Karpas-422 (cell line): ENCODE results near the gene MBD5. TPM values are rescaled to one million over a fixed set of nuclear protein-coding genes. Genes with fewer than 3 reads are reported as not detected.

Experiments used
- DNase-seq: peaks from one replicate; pipeline ENCODE4 v3.0.0-alpha.2; 2015
- H2AFZ ChIP-seq: fragments of 200-600 bp; sonication (generic); 2 replicates; pipeline ENCODE4 v1.6.1; 2014; ENCODE audit warnings: antibody characterized with exemption, low read length, mixed read lengths
- H3K27ac ChIP-seq: fragments of 200-600 bp; sonication (generic); 2 replicates; pipeline ENCODE4 v1.5.1; 2014; ENCODE audit warnings: mild to moderate bottlenecking, low read length, moderate library complexity
- H3K27me3 ChIP-seq: fragments of 200-600 bp; sonication (generic); 2 replicates; pipeline ENCODE4 v1.6.1; 2014; ENCODE audit warnings: low read length, mixed read lengths
- H3K36me3 ChIP-seq: fragments of 200-600 bp; sonication (generic); 2 replicates; pipeline ENCODE4 v1.6.1; 2014; ENCODE audit warnings: low read length, mixed read lengths; ENCODE audit not compliant: insufficient read depth
- H3K4me1 ChIP-seq: fragments of 200-600 bp; sonication (generic); 2 replicates; pipeline ENCODE4 v1.6.1; 2014; ENCODE audit warnings: mild to moderate bottlenecking, low read length, mixed read lengths
- H3K4me2 ChIP-seq: fragments of 200-600 bp; sonication (generic); 2 replicates; pipeline ENCODE4 v1.6.1; 2014; ENCODE audit warnings: low read length, low read depth, mild to moderate bottlenecking; ENCODE audit not compliant: poor library complexity, severe bottlenecking
- H3K4me3 ChIP-seq: fragments of 200-600 bp; sonication (generic); 2 replicates; pipeline ENCODE4 v1.5.1; 2014; ENCODE audit warnings: mild to moderate bottlenecking, antibody characterized with exemption, low read length, mixed read lengths
- H3K79me2 ChIP-seq: fragments of 200-600 bp; sonication (generic); 2 replicates; pipeline ENCODE4 v1.6.1; 2014; ENCODE audit warnings: mild to moderate bottlenecking, low read length, mixed read lengths
- H3K9ac ChIP-seq: fragments of 200-600 bp; sonication (generic); 2 replicates; pipeline ENCODE4 v1.6.0; 2014; ENCODE audit warnings: low read length
- H3K9me2 ChIP-seq: fragments of 200-600 bp; sonication (generic), shearing (Covaris generic); replicated peaks from 2 replicates; pipeline ENCODE4 v1.6.0; 2014; ENCODE audit warnings: mild to moderate bottlenecking, low read length, moderate library complexity; ENCODE audit not compliant: insufficient read depth
- H3K9me3 ChIP-seq: fragments of 300-700, 200-600 bp; sonication (generic); 2 replicates; pipeline ENCODE4 v1.6.1; 2014; ENCODE audit warnings: low read length, mixed read lengths
- H4K20me1 ChIP-seq: fragments of 200-600 bp; sonication (generic); 2 replicates; pipeline ENCODE4 v1.6.1; 2014; ENCODE audit warnings: mild to moderate bottlenecking, antibody characterized with exemption, low read length, low read depth; ENCODE audit not compliant: insufficient read depth
- total RNA-seq: library from RNA; depleted of rRNA; stranded (reverse); fragments of >200 nt; shearing (Covaris generic); gene quantifications from 2 replicates; pipeline ENCODE4 v1.2.3, GENCODE V29; 2014; ENCODE audit warnings: low replicate concordance

The MBD5 gene
- total RNA-seq, 1 experiment from 2014 or later: 64.7 TPM

- Histone ChIP-seq H3K4me2 (no peak overlapping the region), H3K36me3 (no peaks in the 10 kb centered on the region), H3K27ac (no peak overlapping the region), H4K20me1 (no peaks in the 10 kb centered on the region), H3K27me3 (no peaks in the 10 kb centered on the region), H3K4me3 (no peak overlapping the region), H3K79me2 (no peaks in the 10 kb centered on the region), H3K9ac (no peak overlapping the region), H3K9me3 (no peaks in the 10 kb centered on the region), H3K4me1 (peaks cover 6% of the 10 kb centered on the region; the same call in 1 of the 2 replicates), H2AFZ (no peak overlapping the region), H3K9me2 (no peaks in the 10 kb centered on the region)
- no peak for DNase-seq
These were observed 511.0 kb downstream of the MBD5 start for GRCh38 chr2:148531669-148532428.

GRCh38 chr2:148533004-148533403 is 512.1 kb downstream of the MBD5 start:
- no peak overlapping the region for H3K27ac ChIP-seq
- no peak overlapping the region for H3K4me3 ChIP-seq
- H4K20me1 ChIP-seq: no peaks in the 10 kb centered on the region
- H3K9me3 ChIP-seq: no peaks in the 10 kb centered on the region
- H3K9ac ChIP-seq: no peak overlapping the region
- H3K9me2 ChIP-seq: no peaks in the 10 kb centered on the region
- H3K27me3 ChIP-seq: no peaks in the 10 kb centered on the region
- no peak for DNase-seq
- no peak overlapping the region for H3K4me2 ChIP-seq
- H2AFZ ChIP-seq: no peak overlapping the region
- peaks cover 6% of the 10 kb centered on the region; the same call in 1 of the 2 replicates for H3K4me1 ChIP-seq
- H3K79me2 ChIP-seq: no peaks in the 10 kb centered on the region
- H3K36me3 ChIP-seq: no peaks in the 10 kb centered on the region

GRCh38 chr2:148533685-148534084 is 512.8 kb downstream of the MBD5 start:
- H3K9me3 ChIP-seq: no peaks in the 10 kb centered on the region
- H3K4me1 ChIP-seq: peaks cover 6% of the 10 kb centered on the region; the same call in 1 of the 2 replicates
- H3K27ac ChIP-seq: no peak overlapping the region
- no peak overlapping the region for H3K4me2 ChIP-seq
- H3K4me3 ChIP-seq: no peak overlapping the region
- no peak overlapping the region for H3K9ac ChIP-seq
- no peaks in the 10 kb centered on the region for H3K79me2 ChIP-seq
- no peaks in the 10 kb centered on the region for H3K9me2 ChIP-seq
- H2AFZ ChIP-seq: no peak overlapping the region
- H4K20me1 ChIP-seq: no peaks in the 10 kb centered on the region
- no peaks in the 10 kb centered on the region for H3K27me3 ChIP-seq
- no peaks in the 10 kb centered on the region for H3K36me3 ChIP-seq
- DNase-seq: no peak

- peak; percentile 48 for DNase-seq
- Histone ChIP-seq H3K27ac (no peak overlapping the region), H3K4me1 (peaks cover 6% of the 10 kb centered on the region; the same call in 1 of the 2 replicates), H3K4me2 (no peak overlapping the region), H2AFZ (no peak overlapping the region), H3K36me3 (no peaks in the 10 kb centered on the region), H3K9me2 (no peaks in the 10 kb centered on the region), H4K20me1 (no peaks in the 10 kb centered on the region), H3K9me3 (no peaks in the 10 kb centered on the region), H3K9ac (no peak overlapping the region), H3K27me3 (no peaks in the 10 kb centered on the region), H3K79me2 (no peaks in the 10 kb centered on the region), H3K4me3 (no peak overlapping the region)
These were observed 513.7 kb downstream of the MBD5 start for GRCh38 chr2:148534416-148535204.

GRCh38 chr2:148538375-148538774 is 517.5 kb downstream of the MBD5 start:
- Histone ChIP-seq H4K20me1 (no peaks in the 10 kb centered on the region), H3K9ac (no peak overlapping the region), H3K4me3 (no peak overlapping the region), H3K27me3 (no peaks in the 10 kb centered on the region), H3K9me3 (no peaks in the 10 kb centered on the region), H3K9me2 (no peaks in the 10 kb centered on the region), H3K4me2 (no peak overlapping the region), H3K36me3 (no peaks in the 10 kb centered on the region), H3K79me2 (no peaks in the 10 kb centered on the region), H3K4me1 (peaks cover 6% of the 10 kb centered on the region; the same call in 1 of the 2 replicates), H3K27ac (no peak overlapping the region), H2AFZ (no peak overlapping the region)
- DNase-seq: no peak

GRCh38 chr2:148540022-148540421 is 519.1 kb downstream of the MBD5 start:
- H3K4me3 ChIP-seq: no peak overlapping the region

GRCh38 chr2:148541792-148542191 is 520.9 kb downstream of the MBD5 start:
- Histone ChIP-seq H3K9ac (no peak overlapping the region), H3K9me2 (no peaks in the 10 kb centered on the region), H3K79me2 (no peaks in the 10 kb centered on the region), H3K4me2 (no peak overlapping the region), H3K27me3 (no peaks in the 10 kb centered on the region), H3K9me3 (no peaks in the 10 kb centered on the region), H3K4me3 (no peak overlapping the region), H3K27ac (no peak overlapping the region), H2AFZ (no peak overlapping the region), H3K36me3 (no peaks in the 10 kb centered on the region), H4K20me1 (no peaks in the 10 kb centered on the region), H3K4me1 (no peaks in the 10 kb centered on the region)
- no peak for DNase-seq

More at GRCh38 chr2:148540022-148540421, 519.1 kb downstream of the MBD5 start:
- H3K9ac ChIP-seq: no peak overlapping the region
- H3K4me1 ChIP-seq: no peaks in the 10 kb centered on the region
- H2AFZ ChIP-seq: no peak overlapping the region
- no peak overlapping the region for H3K4me2 ChIP-seq
- no peaks in the 10 kb centered on the region for H3K36me3 ChIP-seq
- H3K79me2 ChIP-seq: no peaks in the 10 kb centered on the region
- no peak for DNase-seq
- H3K27ac ChIP-seq: no peak overlapping the region
- no peaks in the 10 kb centered on the region for H4K20me1 ChIP-seq
- H3K9me2 ChIP-seq: no peaks in the 10 kb centered on the region
- no peaks in the 10 kb centered on the region for H3K27me3 ChIP-seq
- no peaks in the 10 kb centered on the region for H3K9me3 ChIP-seq

- Histone ChIP-seq H3K4me2 (no peak overlapping the region), H3K4me3 (no peak overlapping the region), H4K20me1 (no peaks in the 10 kb centered on the region), H3K79me2 (no peaks in the 10 kb centered on the region), H3K9me2 (no peaks in the 10 kb centered on the region), H3K4me1 (no peaks in the 10 kb centered on the region), H3K27ac (no peak overlapping the region), H3K36me3 (no peaks in the 10 kb centered on the region), H2AFZ (no peak overlapping the region), H3K27me3 (no peaks in the 10 kb centered on the region), H3K9ac (no peak overlapping the region), H3K9me3 (no peaks in the 10 kb centered on the region)
- no peak for DNase-seq
These were observed 521.7 kb downstream of the MBD5 start for GRCh38 chr2:148542614-148543013.
